H1 (cell line): Measurements from ENCODE around the gene ARNT2. TPM values are rescaled to one million over a fixed set of nuclear protein-coding genes. Genes with fewer than 3 reads are reported as not detected.

Source experiments
- CTCF ChIA-PET: fragments of 300-600 bp; sonication (Branson Sonifier 250); formaldehyde crosslinking; loops from one replicate; lab custom pipeline; 2021; ENCODE audit not compliant: partially characterized antibody; lab: Charles Lee
- POLR2A ChIA-PET: fragments of 300-600 bp; sonication (Branson Sonifier 250); formaldehyde crosslinking; loops from one replicate; lab custom pipeline; 2021; ENCODE audit warnings: inconsistent platforms; ENCODE audit not compliant: partially characterized antibody; lab: Charles Lee
- DNase-seq, 2 experiments: peaks; one replicate each; pipeline versions ENCODE4 v3.0.0 to v3.0.0-alpha.2; 2010 to 2022; ENCODE audit warnings: low spot score in 2 of 2, low read depth in 1 of 2, mixed read lengths in 1 of 2
- FAIRE-seq: peaks from 2 replicates; lab custom pipeline; 2011; peaks lifted over from hg19 to GRCh38; lab: Jason Lieb, UNC
- H2AFZ ChIP-seq: 2 replicates; pipeline ENCODE4 v1.8.1; 2012; ENCODE audit warnings: low read length, inconsistent platforms
- H2AK5ac ChIP-seq: 2 replicates; pipeline ENCODE4 v1.6.1; 2013; ENCODE audit warnings: low read depth, low read length
- H2BK120ac ChIP-seq: replicated peaks from 2 replicates; pipeline ENCODE3; 2013; ENCODE audit warnings: low read depth, low read length, inconsistent platforms
- H2BK12ac ChIP-seq: 2 replicates; pipeline ENCODE4 v1.6.1; 2013; ENCODE audit warnings: low read depth, low read length
- H2BK15ac ChIP-seq: 2 replicates; pipeline ENCODE4 v1.6.1; 2013; ENCODE audit warnings: low read length
- H2BK20ac ChIP-seq: 2 replicates; pipeline ENCODE4 v1.6.1; 2013; ENCODE audit warnings: low read length
- H2BK5ac ChIP-seq: 2 replicates; pipeline ENCODE4 v1.6.1; 2013; ENCODE audit warnings: low read depth, low read length
- H3K14ac ChIP-seq: 2 replicates; pipeline ENCODE4 v1.6.1; 2013; ENCODE audit warnings: inconsistent platforms; ENCODE audit not compliant: insufficient read length
- H3K18ac ChIP-seq: 2 replicates; pipeline ENCODE4 v1.6.1; 2013; ENCODE audit warnings: low read length; ENCODE audit errors: extremely low read depth
- H3K23ac ChIP-seq: 2 replicates; pipeline ENCODE4 v1.6.1; 2013; ENCODE audit warnings: inconsistent platforms; ENCODE audit not compliant: insufficient read length
- H3K23me2 ChIP-seq: 2 replicates; pipeline ENCODE4 v1.6.1; 2013; ENCODE audit warnings: low read depth, low read length
- H3K27ac ChIP-seq: 2 replicates; pipeline ENCODE4 v1.6.1; 2011; ENCODE audit warnings: low read depth, low read length, inconsistent platforms
- H3K27me3 ChIP-seq, 4 experiments: replicated peaks in 1 of 4; 1 replicate in 1 of 4; 2 replicates in 3 of 4; pipeline versions ENCODE4 v1.6.1 to v1.8.1; 2011 to 2013; ENCODE audit warnings: low read length in 3 of 4, mild to moderate bottlenecking in 3 of 4, inconsistent platforms in 2 of 4, mixed read lengths in 2 of 4, moderate library complexity in 1 of 4; ENCODE audit not compliant: control insufficient read depth in 3 of 4, insufficient read depth in 3 of 4; ENCODE audit errors: extremely low read depth in 1 of 4
- H3K36me3 ChIP-seq, 4 experiments: 2 replicates each; pipeline versions ENCODE4 v1.6.1 to v1.8.1; 2011 to 2013; ENCODE audit warnings: mild to moderate bottlenecking in 4 of 4, low read length in 3 of 4, moderate library complexity in 2 of 4, control low read depth in 1 of 4, inconsistent platforms in 1 of 4; ENCODE audit not compliant: insufficient read depth in 4 of 4, control insufficient read depth in 2 of 4
- H3K4ac ChIP-seq: replicated peaks from 2 replicates; pipeline ENCODE3; 2013; ENCODE audit warnings: low read length, low read depth, mixed read lengths, inconsistent platforms; ENCODE audit not compliant: insufficient read length
- H3K4me1 ChIP-seq, 4 experiments: replicated peaks in 1 of 4; 1 replicate in 1 of 4; 2 replicates in 3 of 4; pipeline versions ENCODE4 v1.6.1 to v1.8.1; 2011 to 2013; ENCODE audit warnings: low read length in 3 of 4, inconsistent platforms in 2 of 4, mixed read lengths in 1 of 4; ENCODE audit not compliant: insufficient read depth in 4 of 4, control insufficient read depth in 3 of 4
- H3K4me2 ChIP-seq, 2 experiments: 2 replicates each; pipeline versions ENCODE4 v1.6.1 to v1.8.1; 2011 to 2013; ENCODE audit warnings: low read depth in 2 of 2, low read length in 2 of 2, control low read depth in 1 of 2, inconsistent platforms in 1 of 2, mild to moderate bottlenecking in 1 of 2; ENCODE audit not compliant: insufficient read depth in 1 of 2
- H3K4me3 ChIP-seq, 4 experiments: fragments of 200-600, 300-600 bp in 1 of 4; sonication (generic), shearing (Covaris generic), sonication (Bioruptor Twin) in 1 of 4; 2 replicates each; pipeline versions ENCODE4 v1.5.1 to v1.8.1; 2011 to 2016; ENCODE audit warnings: low read length in 4 of 4, low read depth in 3 of 4, control low read depth in 2 of 4, inconsistent platforms in 2 of 4, mild to moderate bottlenecking in 2 of 4, mixed read lengths in 1 of 4, moderate library complexity in 1 of 4; ENCODE audit not compliant: insufficient read depth in 2 of 4; ENCODE audit errors: extremely low read depth in 1 of 4
- H3K56ac ChIP-seq: replicated peaks from 2 replicates; pipeline ENCODE3; 2013; ENCODE audit warnings: low read depth, mild to moderate bottlenecking, mixed read lengths, low read length, inconsistent platforms; ENCODE audit not compliant: insufficient read length
- H3K79me1 ChIP-seq: 2 replicates; pipeline ENCODE4 v1.6.1; 2013; ENCODE audit warnings: low read depth, low read length, control low read depth
- H3K79me2 ChIP-seq, 2 experiments: 2 replicates each; pipeline versions ENCODE4 v1.6.1 to v1.8.1; 2012 to 2013; ENCODE audit warnings: low read length in 2 of 2, mild to moderate bottlenecking in 2 of 2, inconsistent platforms in 1 of 2; ENCODE audit not compliant: insufficient read depth in 2 of 2, control insufficient read depth in 1 of 2
- H3K9ac ChIP-seq, 4 experiments: replicated peaks in 1 of 4; 1 replicate in 1 of 4; 2 replicates in 3 of 4; pipeline versions ENCODE4 v1.6.1 to v1.8.1; 2011 to 2013; ENCODE audit warnings: low read depth in 3 of 4, low read length in 3 of 4, control low read depth in 2 of 4, mild to moderate bottlenecking in 2 of 4, moderate library complexity in 2 of 4, inconsistent platforms in 1 of 4; ENCODE audit errors: extremely low read depth in 1 of 4
- H3K9me3 ChIP-seq, 2 experiments: 2 replicates each; pipeline versions ENCODE4 v1.6.1 to v1.8.1; 2012 to 2013; ENCODE audit warnings: mild to moderate bottlenecking in 2 of 2, moderate library complexity in 2 of 2, control low read depth in 1 of 2, inconsistent platforms in 1 of 2, low read depth in 1 of 2, low read length in 1 of 2, mixed read lengths in 1 of 2; ENCODE audit not compliant: insufficient read depth in 2 of 2
- H4K20me1 ChIP-seq, 2 experiments: replicated peaks in 1 of 2; 2 replicates each; pipeline versions ENCODE3 to v1.8.1; 2011 to 2013; ENCODE audit warnings: inconsistent platforms in 2 of 2, low read length in 2 of 2, mild to moderate bottlenecking in 1 of 2; ENCODE audit not compliant: insufficient read depth in 2 of 2, control insufficient read depth in 1 of 2
- H4K5ac ChIP-seq: 2 replicates; pipeline ENCODE4 v1.6.1; 2013; ENCODE audit warnings: low read length, low read depth, mixed read lengths, inconsistent platforms; ENCODE audit not compliant: insufficient read length
- H4K8ac ChIP-seq: 2 replicates; pipeline ENCODE4 v1.8.0; 2013; ENCODE audit warnings: mild to moderate bottlenecking, moderate library complexity, low read length, inconsistent platforms; ENCODE audit not compliant: insufficient read depth; ENCODE audit errors: extremely low read depth
- H4K91ac ChIP-seq: replicated peaks from 2 replicates; pipeline ENCODE3; 2013; ENCODE audit warnings: low read length, mixed read lengths, inconsistent platforms; ENCODE audit not compliant: insufficient read length
- BACH1 ChIP-seq: IDR thresholded peaks from 2 replicates; pipeline ENCODE4 v1.6.1; 2012; ENCODE audit warnings: low read length, improper control_type of control experiment
- RXRA ChIP-seq: IDR thresholded peaks from 2 replicates; pipeline ENCODE4 v1.6.1; 2011; ENCODE audit warnings: low read depth, mild to moderate bottlenecking, low read length, moderate library complexity; ENCODE audit not compliant: insufficient read depth
- SP2 ChIP-seq: IDR thresholded peaks from 2 replicates; pipeline ENCODE4 v1.6.1; 2012; ENCODE audit warnings: mild to moderate bottlenecking, low read length, inconsistent platforms
- ZNF274 ChIP-seq: IDR thresholded peaks from 2 replicates; pipeline ENCODE4 v1.7.0; 2012; ENCODE audit warnings: low read length, borderline replicate concordance; ENCODE audit errors: extremely low read depth
- WGBS, 2 experiments: shearing (Covaris generic) in 1 of 2; methylation state at CpG; one replicate each; pipeline versions ENCODE4 v1.1.6 to v1.1.7; 2013 to 2015; ENCODE audit warnings: low lambda C conversion rate in 2 of 2, mixed read lengths in 2 of 2, inconsistent platforms in 1 of 2, low coverage in 1 of 2, missing lambda C conversion rate in 1 of 2; ENCODE audit not compliant: insufficient replicate concordance in 2 of 2, insufficient coverage in 1 of 2, insufficient read length in 1 of 2; ENCODE audit errors: extremely low coverage in 1 of 2, missing lambda C conversion rate in 1 of 2; 5-methylcytosine and 5-hydroxymethylcytosine counted together
- polyA plus RNA-seq, 7 experiments: library from polyadenylated mRNA; depleted of rRNA in 3 of 7; stranded (reverse) in 5 of 7; unstranded in 2 of 7; fragments of >200 nt in 5 of 7; fragments of 200-250 nt in 2 of 7; gene quantifications; 1 replicate in 5 of 7; 2 replicates in 1 of 7; 4 replicates in 1 of 7; pipeline versions ENCODE4 v1.2.1 to v1.2.3, GENCODE V29; 2011 to 2013; ENCODE audit warnings: missing spikeins in 2 of 7, mixed read lengths in 2 of 7
- total RNA-seq: library from RNA; stranded (reverse); fragmentation: NEBNext Ultra II Directional; extraction: Animal tissue kit (Norgen Biotek cat#: 25700); gene quantifications from 2 replicates; pipeline ENCODE4 v1.2.1, GENCODE V29; 2021

The ARNT2 gene
- total and polyA plus RNA-seq, 2 of the 8 experiments (the other 6 are each of a cell fraction or from before 2014, with no cell fraction given), result 9.5 to 14.6 TPM

GRCh38 chr15:80551348-80551747 lies 147.2 kb downstream of the ARNT2 start:
- CTCF ChIA-PET, result interaction anchor here (0.7 kb wide), 1 partner anchor 16 kb away, joined by 4 read pairs; no protein-coding TSS in a partner anchor
- Histone ChIP-seq H4K20me1 (no peaks in the 10 kb centered on the region), H3K18ac (no peak overlapping the region), H3K56ac (no peak overlapping the region), H2BK15ac (no peak overlapping the region), H3K4me3 (no peak overlapping the region), H3K14ac (no peak overlapping the region), H2BK12ac (no peak overlapping the region), H2AFZ (no peak overlapping the region), H3K23me2 (no peaks in the 10 kb centered on the region), H3K23ac (no peak overlapping the region), H3K9ac (no peak overlapping the region), H3K4ac (no peak overlapping the region), H3K27ac (no peak overlapping the region), H2AK5ac (no peak overlapping the region), H4K8ac (no peak overlapping the region), H3K79me2 (no peaks in the 10 kb centered on the region), H3K36me3 (peaks cover 0 to 2% (median 0%) of the 10 kb centered on the region in 4 experiments; a peak in 1 of 8 replicates), H3K27me3 (no peaks in the 10 kb centered on the region), H4K91ac (no peak overlapping the region), H3K4me1 (no peaks in the 10 kb centered on the region), H3K79me1 (no peaks in the 10 kb centered on the region), H2BK120ac (no peak overlapping the region), H4K5ac (no peak overlapping the region), H2BK20ac (no peak overlapping the region), H3K4me2 (no peak overlapping the region), H2BK5ac (no peak overlapping the region), H3K9me3 (no peaks in the 10 kb centered on the region)
- 84% methylated on average over 3 of the region's 3 CpGs; no CpG with 5 or more reads in 1 of the 2 experiments for WGBS, 2 experiments
- peak in 1 of 2 experiments; percentile 17 for DNase-seq
- no peak for FAIRE-seq
- TF ChIP-seq BACH1, result no peak
- no peak for TF ChIP-seq ZNF274
- TF ChIP-seq RXRA, result no peak
- no peak for TF ChIP-seq SP2
- POLR2A ChIA-PET, result no interaction called here
